Inflammatory macrophage (primary cell): Measurements from ENCODE around the gene NARF.
"Not testable (repeated sequence)": the region's sequence is repeated elsewhere in the genome, so short reads cannot be mapped to it uniquely, and the experiment has no call there.

Experiments used
- DNase-seq, 2 donors: peaks; one replicate each; pipeline ENCODE4 v3.0.0-alpha.2; 2020 to 2022

Gene NARF

GRCh38 chr17:82503728-82504308 lies 45.3 kb downstream of the NARF start:
- no peak for DNase-seq

GRCh38 chr17:82505296-82505695 lies 46.8 kb downstream of the NARF start:
- DNase-seq = no peak

- not testable (repeated sequence) for DNase-seq
Observed at GRCh38 chr17:82506402-82506801, 47.9 kb downstream of the NARF start.

GRCh38 chr17:82507631-82508175 lies 49.2 kb downstream of the NARF start:
- no peak for DNase-seq

- not testable (repeated sequence) for DNase-seq
Observed at GRCh38 chr17:82511642-82512041, 53.1 kb downstream of the NARF start.

- not testable (repeated sequence) for DNase-seq
Observed at GRCh38 chr17:82513864-82514263, 55.3 kb downstream of the NARF start.

GRCh38 chr17:82517230-82517865 lies 58.8 kb downstream of the NARF start:
- DNase-seq = no peak

GRCh38 chr17:82518826-82519810 lies 60.6 kb downstream of the NARF start, which contains the start of gene FOXK2:
Gene FOXK2, plus strand, starts transcription at chr17:82519732. Its CDS starts 157 bp downstream, at chr17:82519889.
- peak; percentile 96 to 97 for DNase-seq

GRCh38 chr17:82519971-82520903 lies 61.7 kb downstream of the NARF start:
- DNase-seq = peak in 1 of 2 donors; percentile 47

- DNase-seq = no peak
Observed at GRCh38 chr17:82524540-82524939, 66.0 kb downstream of the NARF start.

- DNase-seq = no peak
Observed at GRCh38 chr17:82525712-82526111, 67.2 kb downstream of the NARF start.

- no peak for DNase-seq
Observed at GRCh38 chr17:82527898-82528297, 69.4 kb downstream of the NARF start.

- peak; percentile 60 to 63 for DNase-seq
Observed at GRCh38 chr17:82528484-82529265, 70.1 kb downstream of the NARF start.

GRCh38 chr17:82529914-82530300 lies 71.4 kb downstream of the NARF start:
- DNase-seq = no peak

- DNase-seq = peak; percentile 19 to 45
Observed at GRCh38 chr17:82531431-82531881, 72.9 kb downstream of the NARF start.

GRCh38 chr17:82534401-82534812 lies 75.9 kb downstream of the NARF start:
- DNase-seq = peak in 1 of 2 donors; percentile 30

- DNase-seq = peak in 1 of 2 donors; percentile 7
Observed at GRCh38 chr17:82536512-82537201, 78.1 kb downstream of the NARF start.

GRCh38 chr17:82537228-82537627 lies 78.7 kb downstream of the NARF start:
- DNase-seq = peak in 1 of 2 donors; percentile 70

- DNase-seq = not testable (repeated sequence)
Observed at GRCh38 chr17:82539076-82539475, 80.5 kb downstream of the NARF start.
